Measurements from ENCODE around the gene BTN1A1.
"Not testable (repeated sequence)": the region's sequence is repeated elsewhere in the genome, so short reads cannot be mapped to it uniquely, and the experiment has no call there.

BTN1A1 gene

GRCh38 chr6:26502626-26503025 lies 2.5 kb downstream of the BTN1A1 start:
- Histone ChIP-seq H3K9me3 (ENCODE audit: insufficient read depth, low read length) (no peaks in the 10 kb centered on the region), H3K9me2 (replicated peaks; ENCODE audit: insufficient read depth, low read length) (no peaks in the 10 kb centered on the region), H3K4me2 (ENCODE audit: low read depth, low read length, poor library complexity, severe bottlenecking) (peak overlapping the region; percentile 58), H3K27ac (ENCODE audit: low read depth, low read length) (peak overlapping the region; percentile 66), H3K9ac (ENCODE audit: low read length) (peak overlapping the region; percentile 36), H3K79me2 (ENCODE audit: insufficient read depth, low read length) (no peaks in the 10 kb centered on the region), H3K4me3 (ENCODE audit: insufficient read depth, low read length, poor library complexity, severe bottlenecking) (no peak overlapping the region), H3K36me3 (ENCODE audit: low read length) (no peaks in the 10 kb centered on the region), H2AFZ (ENCODE audit: low read depth, low read length, severe bottlenecking) (peak overlapping the region; percentile 42), H4K20me1 (ENCODE audit: low read depth, low read length) (no peaks in the 10 kb centered on the region), H3F3A (ENCODE audit: insufficient read depth) (peaks cover 5% of the 10 kb centered on the region; the same call in 1 of the 2 replicates), H3K27me3 (ENCODE audit: low read length) (no peaks in the 10 kb centered on the region)
- TF ChIP-seq EZH2phosphoT487 (conservative IDR thresholded peaks at IDR 0.05; ENCODE audit: low read length): no peak

- no peaks in the 10 kb centered on the region for H3F3A ChIP-seq (ENCODE audit: insufficient read depth)
- no peak overlapping the region for H3K9ac ChIP-seq (ENCODE audit: low read length)
- H3K27ac ChIP-seq (ENCODE audit: low read depth, low read length): no peak overlapping the region
- no peaks in the 10 kb centered on the region for H3K79me2 ChIP-seq (ENCODE audit: insufficient read depth, low read length)
- no peaks in the 10 kb centered on the region for H4K20me1 ChIP-seq (ENCODE audit: low read depth, low read length)
- no peaks in the 10 kb centered on the region for H3K27me3 ChIP-seq (ENCODE audit: low read length)
- no peak overlapping the region for H2AFZ ChIP-seq (ENCODE audit: low read depth, low read length, severe bottlenecking)
- H3K4me2 ChIP-seq (ENCODE audit: low read depth, low read length, poor library complexity, severe bottlenecking): no peak overlapping the region
- no peak for TF ChIP-seq EZH2phosphoT487 (conservative IDR thresholded peaks at IDR 0.05; ENCODE audit: low read length)
- TF ChIP-seq CTCF (IDR thresholded peaks at IDR 0.05; ENCODE audit: insufficient read depth, low read length, poor library complexity, severe bottlenecking): no peak
- H3K36me3 ChIP-seq (ENCODE audit: low read length): no peaks in the 10 kb centered on the region
- H3K9me2 ChIP-seq (replicated peaks; ENCODE audit: insufficient read depth, low read length): no peaks in the 10 kb centered on the region
- no peaks in the 10 kb centered on the region for H3K9me3 ChIP-seq (ENCODE audit: insufficient read depth, low read length)
- no peak overlapping the region for H3K4me3 ChIP-seq (ENCODE audit: insufficient read depth, low read length, poor library complexity, severe bottlenecking)
Observed at GRCh38 chr6:26507658-26508057, 7.6 kb downstream of the BTN1A1 start.

DNA sequence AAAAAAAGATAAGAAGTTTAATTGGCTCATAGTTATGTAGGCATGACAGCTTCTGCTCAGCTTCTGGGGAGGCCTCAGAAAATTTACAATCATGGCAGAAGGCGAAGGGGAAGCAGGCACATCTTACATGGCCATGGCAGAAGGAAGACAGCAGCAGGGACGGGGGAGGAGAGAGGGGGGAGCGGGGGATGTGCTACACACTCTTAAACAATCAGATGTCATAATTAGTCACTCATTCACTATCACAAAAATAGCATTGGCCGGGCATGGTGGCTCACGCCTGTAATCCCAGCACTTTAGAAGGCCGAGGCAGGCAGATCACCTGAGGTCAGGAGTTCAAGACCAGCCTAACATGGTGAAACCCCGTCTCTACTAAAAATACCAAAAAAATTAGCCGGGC lies 10.9 kb downstream of the BTN1A1 start:
- H4K20me1 ChIP-seq (ENCODE audit: low read depth, low read length); H3K27ac ChIP-seq (ENCODE audit: low read depth, low read length); H3K4me3 ChIP-seq (ENCODE audit: insufficient read depth, low read length, poor library complexity, severe bottlenecking); H3K27me3 ChIP-seq (ENCODE audit: low read length); H3K9me2 ChIP-seq (replicated peaks; ENCODE audit: insufficient read depth, low read length); H3K36me3 ChIP-seq (ENCODE audit: low read length); H3K79me2 ChIP-seq (ENCODE audit: insufficient read depth, low read length); H3K4me2 ChIP-seq (ENCODE audit: low read depth, low read length, poor library complexity, severe bottlenecking); H3K9ac ChIP-seq (ENCODE audit: low read length); H3F3A ChIP-seq (ENCODE audit: insufficient read depth); H3K9me3 ChIP-seq (ENCODE audit: insufficient read depth, low read length); H2AFZ ChIP-seq (ENCODE audit: low read depth, low read length, severe bottlenecking): not testable (repeated sequence)

DNA sequence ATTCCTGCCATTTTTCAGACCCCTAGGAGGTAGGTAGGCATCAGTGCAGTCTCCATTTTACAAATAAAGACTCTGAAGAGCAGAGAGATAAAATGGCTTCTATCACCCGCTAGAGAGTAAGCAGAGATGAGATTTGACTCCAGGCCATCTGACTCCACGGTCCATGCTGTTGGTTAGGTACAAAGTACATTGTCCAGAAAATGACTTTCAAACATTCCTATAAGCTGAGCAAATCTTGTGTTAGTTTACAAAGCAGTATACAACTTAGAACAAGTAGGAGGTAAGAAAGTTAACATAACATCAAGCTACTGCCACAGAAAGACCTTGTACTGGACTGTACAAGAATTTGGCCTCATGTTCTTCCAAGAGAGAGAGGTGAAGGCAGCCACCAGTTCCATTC lies 14.9 kb downstream of the BTN1A1 start:
- TF ChIP-seq EZH2phosphoT487 (conservative IDR thresholded peaks at IDR 0.05; ENCODE audit: low read length): no peak
- no peak for TF ChIP-seq CTCF (IDR thresholded peaks at IDR 0.05; ENCODE audit: insufficient read depth, low read length, poor library complexity, severe bottlenecking)
- Histone ChIP-seq H4K20me1 (ENCODE audit: low read depth, low read length) (no peaks in the 10 kb centered on the region), H3K79me2 (ENCODE audit: insufficient read depth, low read length) (no peaks in the 10 kb centered on the region), H3K4me3 (ENCODE audit: insufficient read depth, low read length, poor library complexity, severe bottlenecking) (no peak overlapping the region), H3K9me3 (ENCODE audit: insufficient read depth, low read length) (no peaks in the 10 kb centered on the region), H2AFZ (ENCODE audit: low read depth, low read length, severe bottlenecking) (no peak overlapping the region), H3K27me3 (ENCODE audit: low read length) (no peaks in the 10 kb centered on the region), H3K27ac (ENCODE audit: low read depth, low read length) (no peak overlapping the region), H3K9me2 (replicated peaks; ENCODE audit: insufficient read depth, low read length) (no peaks in the 10 kb centered on the region), H3K9ac (ENCODE audit: low read length) (no peak overlapping the region), H3K4me2 (ENCODE audit: low read depth, low read length, poor library complexity, severe bottlenecking) (no peak overlapping the region), H3K36me3 (ENCODE audit: low read length) (no peaks in the 10 kb centered on the region), H3F3A (ENCODE audit: insufficient read depth) (no peaks in the 10 kb centered on the region)
